Cardiac fibroblast (primary cell): ENCODE measurements around the gene PKP4.
"Not testable (repeated sequence)": the region's sequence is repeated elsewhere in the genome, so short reads cannot be mapped to it uniquely, and the experiment has no call there.

Source experiments
- DNase-seq, 2 donors: peaks; one replicate each; pipeline versions ENCODE4 v3.0.0 to v3.0.0-alpha.2; 2010; ENCODE audit warnings: low read depth in 2 of 2
- H3K4me3 ChIP-seq, 2 donors: replicated peaks in 1 of 2; 1 replicate in 1 of 2; 2 replicates in 1 of 2; pipeline ENCODE4 v1.5.1; 2011; ENCODE audit warnings: low read depth in 2 of 2, low read length in 2 of 2, mild to moderate bottlenecking in 2 of 2, moderate library complexity in 1 of 2
- CTCF ChIP-seq: IDR thresholded peaks from one replicate; pipeline ENCODE4 v1.5.1; 2011; ENCODE audit warnings: low read depth, mild to moderate bottlenecking, low read length, inconsistent platforms

Gene PKP4

GRCh38 chr2:158689391-158689790 is 232.6 kb downstream of the PKP4 start:
- DNase-seq: no peak

GRCh38 chr2:158690823-158691222 is 234.1 kb downstream of the PKP4 start:
- TF ChIP-seq CTCF: no peak
- no peak overlapping the region for H3K4me3 ChIP-seq
- no peak for DNase-seq

More at GRCh38 chr2:158689391-158689790, 232.6 kb downstream of the PKP4 start:
- no peak overlapping the region for H3K4me3 ChIP-seq
- no peak for TF ChIP-seq CTCF

- DNase-seq: no peak
- H3K4me3 ChIP-seq: no peak overlapping the region
- no peak for TF ChIP-seq CTCF
These were observed 234.9 kb downstream of the PKP4 start for GRCh38 chr2:158691619-158692018.

GRCh38 chr2:158692372-158693103 is 235.8 kb downstream of the PKP4 start:
- H3K4me3 ChIP-seq: no peak overlapping the region
- TF ChIP-seq CTCF: no peak
- peak in 1 of 2 donors; percentile 7 for DNase-seq

GRCh38 chr2:158693476-158693875 is 236.7 kb downstream of the PKP4 start:
- no peak overlapping the region for H3K4me3 ChIP-seq
- no peak for TF ChIP-seq CTCF
- no peak for DNase-seq

- H3K4me3 ChIP-seq: no peak overlapping the region
- no peak for DNase-seq
- no peak for TF ChIP-seq CTCF
These were observed 238.6 kb downstream of the PKP4 start for GRCh38 chr2:158695305-158695704.

GRCh38 chr2:158695744-158696143 is 239.0 kb downstream of the PKP4 start:
- H3K4me3 ChIP-seq: not testable (repeated sequence)
- peak in 1 of 2 donors; percentile 32 for DNase-seq
